Head of caudate nucleus (tissue), 42 donors: ENCODE results near the gene KLC3.
"Not testable (repeated sequence)": the region's sequence is repeated elsewhere in the genome, so short reads cannot be mapped to it uniquely, and the experiment has no call there.

ENCODE experiments used
- DNase-seq, 42 donors: peaks; one replicate each; pipeline versions ENCODE4 v3.0.0 to v3.0.0-alpha.2; 2020 to 2021; ENCODE audit warnings: mixed read lengths in 7 of 42
- intact Hi-C: fragments of 100-400 bp; cut with DNase I; formaldehyde crosslinking; loops from one replicate; pipeline ENCODE4 v1.15.0; 2022

KLC3 gene

GRCh38 chr19:45340232-45340898, at the start of gene KLC3:
Gene KLC3 (plus strand): TSS chr19:45340750. CDS start chr19:45345542, 4,792 bp downstream.
- intact Hi-C loops, result no loop called here
- DNase-seq, result peak in 2 of 42 donors; percentile 11 to 13

- intact Hi-C loops, result no loop called here
- no peak for DNase-seq
Measured at GRCh38 chr19:45291834-45292233, 48.7 kb upstream of the KLC3 start.

GRCh38 chr19:45293682-45294081, 46.9 kb upstream of the KLC3 start:
- intact Hi-C loops, result no loop called here
- peak; percentile 50 to 91 (median 79) for DNase-seq

- peak in 40 of 42 donors; percentile 7 to 87 (median 62) for DNase-seq
- intact Hi-C loops, result no loop called here
Measured at GRCh38 chr19:45294291-45295029, 46.1 kb upstream of the KLC3 start.

- no peak for DNase-seq
- intact Hi-C loops, result no loop called here
Measured at GRCh38 chr19:45295873-45296272, 44.7 kb upstream of the KLC3 start.

GRCh38 chr19:45296355-45296754, 44.2 kb upstream of the KLC3 start:
- no peak for DNase-seq
- intact Hi-C loops, result no loop called here

- intact Hi-C loops, result no loop called here
- DNase-seq, result no peak
Measured at GRCh38 chr19:45297674-45298073, 42.9 kb upstream of the KLC3 start.

- no peak for DNase-seq
- intact Hi-C loops, result no loop called here
Measured at GRCh38 chr19:45298264-45298663, 42.3 kb upstream of the KLC3 start.

GRCh38 chr19:45299719-45300118, 40.8 kb upstream of the KLC3 start:
- intact Hi-C loops, result no loop called here
- DNase-seq, result no peak

- no peak for DNase-seq
- intact Hi-C loops, result no loop called here
Measured at GRCh38 chr19:45302416-45302815, 38.1 kb upstream of the KLC3 start.

GRCh38 chr19:45303269-45304060, 37.1 kb upstream of the KLC3 start:
- no peak for DNase-seq
- intact Hi-C loops, result no loop called here

- intact Hi-C loops, result no loop called here
- DNase-seq, result no peak
Measured at GRCh38 chr19:45304141-45304926, 36.2 kb upstream of the KLC3 start.

GRCh38 chr19:45305007-45305406, 35.5 kb upstream of the KLC3 start:
- intact Hi-C loops, result no loop called here
- DNase-seq, result no peak

GRCh38 chr19:45305421-45305820, 35.1 kb upstream of the KLC3 start:
- intact Hi-C loops, result no loop called here
- DNase-seq, result no peak

GRCh38 chr19:45306040-45306439, 34.5 kb upstream of the KLC3 start:
- DNase-seq, result no peak
- intact Hi-C loops, result no loop called here

GRCh38 chr19:45306518-45307027, 34.0 kb upstream of the KLC3 start:
- intact Hi-C loops, result no loop called here
- DNase-seq, result no peak

- intact Hi-C loops, result no loop called here
- DNase-seq, result no peak
Measured at GRCh38 chr19:45307361-45307760, 33.2 kb upstream of the KLC3 start.

GRCh38 chr19:45309322-45309721, 31.2 kb upstream of the KLC3 start:
- intact Hi-C loops, DNase-seq: not testable (repeated sequence)

- intact Hi-C loops, result no loop called here
- DNase-seq, result no peak
Measured at GRCh38 chr19:45311621-45312020, 28.9 kb upstream of the KLC3 start.
